Sigmoid colon (tissue), 7 donors: ENCODE measurements around the gene PFKL. TPM values are rescaled to one million over a fixed set of nuclear protein-coding genes. Genes with fewer than 3 reads are reported as not detected.

Experiments used
- DNase-seq: peaks from one replicate; pipeline ENCODE4 v3.0.0-alpha.2; 2019
- H3K27ac ChIP-seq, 4 donors: fragments of 200-600 bp; sonication (generic); one replicate each; pipeline ENCODE4 v1.5.1; 2016 to 2019; ENCODE audit warnings: mild to moderate bottlenecking in 1 of 4
- H3K27me3 ChIP-seq, 3 donors: fragments of 200-600 bp; sonication (generic); one replicate each; pipeline ENCODE4 v1.5.1; 2019; ENCODE audit warnings: mild to moderate bottlenecking in 1 of 3
- H3K36me3 ChIP-seq, 4 donors: fragments of 200-600 bp; sonication (generic); one replicate each; pipeline ENCODE4 v1.5.1; 2016 to 2019
- H3K4me1 ChIP-seq, 4 donors: fragments of 200-600 bp; sonication (generic); one replicate each; pipeline ENCODE4 v1.5.1; 2017 to 2019
- H3K4me3 ChIP-seq, 4 donors: fragments of 200-600 bp; sonication (generic); one replicate each; pipeline ENCODE4 v1.5.1; 2017 to 2019; ENCODE audit warnings: mild to moderate bottlenecking in 2 of 4, moderate library complexity in 1 of 4
- H3K9me3 ChIP-seq, 4 donors: fragments of 200-600 bp in 3 of 4; sonication (generic) in 3 of 4; one replicate each; pipeline versions ENCODE4 v1.5.1 to v1.6.1; 2013 to 2019
- EP300 ChIP-seq, 4 donors: sonication (generic); formaldehyde crosslinking; IDR thresholded peaks; one replicate each; pipeline ENCODE4 v1.6.1; 2017; ENCODE audit warnings: antibody characterized with exemption in 4 of 4
- POLR2A ChIP-seq, 2 donors: fragments of 450-650 bp; IDR thresholded peaks; one replicate each; pipeline ENCODE4 v1.6.1; 2016; ENCODE audit warnings: antibody characterized with exemption in 2 of 2, mild to moderate bottlenecking in 2 of 2, moderate library complexity in 2 of 2
- POLR2AphosphoS5 ChIP-seq, 4 donors: sonication (generic); formaldehyde crosslinking; IDR thresholded peaks; one replicate each; pipeline ENCODE4 v1.6.1; 2017; ENCODE audit warnings: antibody characterized with exemption in 4 of 4
- WGBS, 2 donors: extraction: QIAGEN DNeasy Blood & Tissue Kit; methylation state at CpG; one replicate each; pipeline ENCODE4 v1.1.7; 2013; 5-methylcytosine and 5-hydroxymethylcytosine counted together
- intact Hi-C: fragments of 100-400 bp; cut with DNase I; formaldehyde crosslinking; loops from one replicate; pipeline ENCODE4 v1.15.1; 2023
- polyA plus RNA-seq, 3 donors: library from polyadenylated mRNA; stranded (reverse); fragments of 200-250 nt; gene quantifications; one replicate each; pipeline ENCODE4 v1.2.3, GENCODE V29; 2013
- total RNA-seq, 4 donors: library from RNA; depleted of rRNA; stranded (reverse); fragments of >200 nt; gene quantifications; one replicate each; pipeline ENCODE4 v1.1.0, GENCODE V29; 2016
- TF ChIP-seq, protein P1 (sequence below), 4 experiments: fragments of 450-650 bp in 3 of 4; fragments of 200-600 bp in 1 of 4; IDR thresholded peaks; one replicate each; pipeline ENCODE4 v1.5.1; 2016 to 2019; ENCODE audit warnings: antibody characterized with exemption in 4 of 4, mild to moderate bottlenecking in 3 of 4, moderate library complexity in 2 of 4
- donor health status: healthy with polysubstance abuse.
- donor health status: Bipolar disorder and iron deficiency.
- donor health status: healthy.

PFKL gene
- total and polyA plus RNA-seq, 7 donors, result 38.0 to 159 (median 69.8) TPM

DNA sequence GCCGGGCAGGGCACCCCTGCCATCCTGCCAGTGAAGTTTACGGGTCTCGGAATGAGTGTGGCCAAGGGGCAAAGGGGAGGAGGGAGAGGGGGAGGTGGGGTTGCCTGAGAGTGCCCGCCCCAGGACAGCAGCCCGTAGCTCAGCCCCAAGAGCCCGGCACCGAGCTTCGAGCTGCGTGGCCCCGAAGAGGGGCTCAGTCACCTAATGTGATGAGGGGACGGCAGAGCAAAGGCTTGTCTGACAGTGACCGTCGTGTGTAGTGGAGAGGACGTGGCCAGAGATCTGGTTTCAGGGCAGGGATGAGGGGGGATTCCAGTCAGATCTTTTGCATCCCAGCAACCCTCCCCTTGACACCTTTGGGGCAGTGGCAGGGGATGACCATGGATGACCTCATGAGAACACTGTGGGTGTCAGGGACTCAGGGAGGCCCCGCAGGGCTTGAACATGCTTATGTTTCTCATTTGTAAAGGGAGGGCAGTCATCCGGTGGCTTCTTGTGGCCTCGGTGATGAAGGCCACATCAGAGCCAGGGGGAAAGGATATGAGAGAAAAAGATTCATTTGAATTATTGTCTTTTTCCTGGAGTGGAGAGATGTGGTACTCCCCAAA lies 52.5 kb downstream of the PFKL start:
- intact Hi-C loops, result no loop called here
- peaks cover 17 to 54% (median 34%) of the 10 kb centered on the region in 3 donors for H3K27me3 ChIP-seq
- TF ChIP-seq POLR2AphosphoS5 (IDR thresholded peaks at IDR 0.05), result no peak
- no peak for TF ChIP-seq EP300 (IDR thresholded peaks at IDR 0.05)
- TF ChIP-seq, protein P1, sequence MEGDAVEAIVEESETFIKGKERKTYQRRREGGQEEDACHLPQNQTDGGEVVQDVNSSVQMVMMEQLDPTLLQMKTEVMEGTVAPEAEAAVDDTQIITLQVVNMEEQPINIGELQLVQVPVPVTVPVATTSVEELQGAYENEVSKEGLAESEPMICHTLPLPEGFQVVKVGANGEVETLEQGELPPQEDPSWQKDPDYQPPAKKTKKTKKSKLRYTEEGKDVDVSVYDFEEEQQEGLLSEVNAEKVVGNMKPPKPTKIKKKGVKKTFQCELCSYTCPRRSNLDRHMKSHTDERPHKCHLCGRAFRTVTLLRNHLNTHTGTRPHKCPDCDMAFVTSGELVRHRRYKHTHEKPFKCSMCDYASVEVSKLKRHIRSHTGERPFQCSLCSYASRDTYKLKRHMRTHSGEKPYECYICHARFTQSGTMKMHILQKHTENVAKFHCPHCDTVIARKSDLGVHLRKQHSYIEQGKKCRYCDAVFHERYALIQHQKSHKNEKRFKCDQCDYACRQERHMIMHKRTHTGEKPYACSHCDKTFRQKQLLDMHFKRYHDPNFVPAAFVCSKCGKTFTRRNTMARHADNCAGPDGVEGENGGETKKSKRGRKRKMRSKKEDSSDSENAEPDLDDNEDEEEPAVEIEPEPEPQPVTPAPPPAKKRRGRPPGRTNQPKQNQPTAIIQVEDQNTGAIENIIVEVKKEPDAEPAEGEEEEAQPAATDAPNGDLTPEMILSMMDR (IDR thresholded peaks at IDR 0.05), result no peak
- no peak for TF ChIP-seq POLR2A (IDR thresholded peaks at IDR 0.05)
- no peaks in the 10 kb centered on the region for H3K9me3 ChIP-seq
- H3K4me3 ChIP-seq, result no peak overlapping the region
- peaks cover 0 to 10% (median 6%) of the 10 kb centered on the region in 4 donors for H3K4me1 ChIP-seq
- H3K36me3 ChIP-seq, result no peaks in the 10 kb centered on the region
- no peak for DNase-seq
- WGBS, 2 donors, result 77 to 80% methylated on average over 17 of the region's 17 CpGs
- H3K27ac ChIP-seq, result peak overlapping the region in 2 of 4 donors; percentile 19 to 28

DNA sequence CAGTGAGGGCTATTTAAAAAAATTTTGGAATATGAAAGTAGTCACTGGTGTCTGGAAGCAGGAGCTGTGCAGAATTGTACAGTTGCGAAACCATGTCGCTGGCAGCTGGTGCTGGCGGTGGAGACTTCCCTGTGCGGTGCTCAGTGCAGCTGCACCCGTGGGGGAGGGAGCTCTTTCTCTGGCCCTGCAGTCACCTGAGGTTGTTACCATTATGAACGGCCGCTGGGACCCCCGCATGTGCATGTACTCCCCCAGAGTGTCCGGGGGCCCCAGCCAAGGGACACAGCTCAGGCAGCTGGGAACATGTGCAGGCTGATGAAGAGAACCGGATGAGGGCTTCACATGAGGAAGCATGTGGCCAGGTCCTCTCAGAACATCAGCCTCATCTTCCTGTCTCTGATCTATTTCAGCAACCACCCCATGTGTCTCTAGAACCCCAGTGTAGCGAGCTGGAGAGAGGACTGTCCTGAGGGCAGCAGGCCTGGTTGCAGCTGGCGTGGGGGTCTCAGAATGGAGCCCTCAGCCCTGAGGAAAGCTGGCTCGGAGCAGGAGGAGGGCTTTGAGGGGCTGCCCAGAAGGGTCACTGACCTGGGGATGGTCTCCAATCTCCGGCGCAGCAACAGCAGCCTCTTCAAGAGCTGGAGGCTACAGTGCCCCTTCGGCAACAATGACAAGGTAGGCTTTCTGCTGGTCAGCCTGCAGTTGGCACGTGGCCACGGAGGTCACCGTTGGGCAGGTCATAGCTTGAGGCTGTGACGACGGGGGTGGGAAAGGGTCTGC lies 53.5 kb downstream of the PFKL start, which contains the start of gene TRPM2:
TSS of gene TRPM2 (plus strand) at position 431 of the 780 bp plus-strand sequence. CDS start at position 511, 80 bp downstream.
- Histone ChIP-seq H3K4me3 (peak within 1 kb of the TSS in 2 of 4 donors; percentile 9 to 31), H3K27ac (peak within 1 kb of the TSS in 3 of 4 donors; percentile 48 to 62 (median 55))
- intact Hi-C loops, result no loop called here

DNA sequence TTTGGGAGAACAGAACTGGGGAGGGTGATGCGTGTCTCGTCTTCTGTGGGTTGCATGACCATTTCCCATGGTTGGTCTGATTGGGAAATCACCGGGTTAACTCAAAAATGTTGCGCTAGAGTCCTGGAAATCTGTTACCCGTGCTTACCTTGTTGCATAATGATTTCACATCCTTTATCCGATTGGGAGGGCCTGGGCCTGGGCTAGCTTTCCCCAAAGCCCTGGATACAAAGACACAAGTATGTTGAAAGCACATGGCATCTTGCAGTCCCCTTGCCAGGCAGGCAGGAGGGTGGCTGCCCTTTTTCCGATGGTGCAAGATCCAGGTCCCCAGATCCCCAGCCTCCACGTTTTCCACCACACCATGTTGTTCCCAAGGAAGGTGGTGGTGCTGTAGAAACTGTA lies 54.1 kb downstream of the PFKL start:
- intact Hi-C loops, result no loop called here
- Histone ChIP-seq H3K36me3 (no peaks in the 10 kb centered on the region), H3K4me1 (peaks cover 0 to 10% (median 6%) of the 10 kb centered on the region in 4 donors), H3K9me3 (no peaks in the 10 kb centered on the region), H3K27me3 (peaks cover 17 to 38% (median 25%) of the 10 kb centered on the region in 3 donors), H3K4me3 (peak overlapping the region in 2 of 4 donors; percentile 9 to 31), H3K27ac (peak overlapping the region in 3 of 4 donors; percentile 48 to 62 (median 55))
- DNase-seq, result no peak
- TF ChIP-seq POLR2AphosphoS5 (IDR thresholded peaks at IDR 0.05) (peak in 1 of 4 donors; percentile 10), POLR2A (IDR thresholded peaks at IDR 0.05) (no peak), EP300 (IDR thresholded peaks at IDR 0.05) (no peak)
- 71 to 75% methylated on average over 8 of the region's 8 CpGs for WGBS, 2 donors

More for the DNA sequence above, 53.5 kb downstream of the PFKL start, which contains the start of gene TRPM2:
- no peaks in the 10 kb centered on the region for H3K36me3 ChIP-seq
- H3K4me1 ChIP-seq, result peaks cover 0 to 10% (median 6%) of the 10 kb centered on the region in 4 donors
- DNase-seq, result no peak
- TF ChIP-seq EP300 (IDR thresholded peaks at IDR 0.05) (no peak), POLR2A (IDR thresholded peaks at IDR 0.05) (no peak), POLR2AphosphoS5 (IDR thresholded peaks at IDR 0.05) (no peak)
- TF ChIP-seq, protein P1 (IDR thresholded peaks at IDR 0.05), result no peak
- H3K27me3 ChIP-seq, result peaks cover 17 to 45% (median 31%) of the 10 kb centered on the region in 3 donors
- no peaks in the 10 kb centered on the region for H3K9me3 ChIP-seq
- WGBS, 2 donors, result 53 to 60% methylated on average over 21 of the region's 21 CpGs

DNA sequence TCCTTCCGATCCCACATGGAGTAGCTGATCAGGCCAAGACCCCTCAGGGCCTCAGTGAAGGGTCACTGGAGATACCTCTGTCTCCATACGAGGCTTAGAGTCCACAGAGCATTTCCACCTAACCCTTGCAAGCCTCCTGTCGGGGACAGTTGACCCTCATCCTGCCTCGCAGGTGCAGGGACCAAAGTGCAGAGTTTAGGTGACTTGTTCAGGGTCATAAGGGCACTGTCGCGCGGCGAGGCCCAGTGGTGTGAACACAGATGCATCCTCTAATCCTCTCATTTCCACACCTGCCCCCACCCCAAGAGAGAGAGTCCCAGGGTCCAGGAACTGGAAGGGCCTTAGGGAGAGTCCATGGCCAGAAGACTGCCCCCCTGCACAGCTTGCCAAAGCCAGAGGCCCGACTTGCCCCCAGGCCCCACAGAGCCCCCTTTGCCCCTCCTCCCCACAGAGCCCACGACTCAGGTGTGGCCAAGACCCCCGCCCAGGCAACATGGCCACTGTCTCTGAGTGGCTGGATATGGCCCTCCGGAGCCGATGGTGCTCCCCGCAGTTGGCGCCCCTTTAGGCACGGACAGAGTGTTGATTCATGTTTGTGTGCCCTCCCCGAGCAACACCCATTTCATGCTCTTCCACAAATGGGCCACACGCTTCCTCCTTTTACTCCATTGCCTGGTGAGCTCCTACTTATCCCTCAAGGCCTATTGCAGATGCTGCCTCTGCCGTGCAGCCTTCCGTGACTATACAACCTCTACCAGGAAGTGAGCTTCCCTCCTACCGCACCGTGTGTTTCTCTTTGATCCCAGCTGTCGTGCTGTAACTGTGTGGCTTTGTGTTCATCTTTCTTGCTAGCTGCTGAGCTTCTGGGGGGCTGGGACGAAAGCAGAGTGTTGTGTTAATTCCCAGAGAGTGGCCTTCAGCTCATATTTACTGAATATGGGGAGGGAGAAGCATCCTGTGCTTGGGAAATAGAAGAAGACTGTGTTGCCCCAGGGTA lies 55.2 kb downstream of the PFKL start:
- no peaks in the 10 kb centered on the region for H3K9me3 ChIP-seq
- 66 to 70% methylated on average over 24 of the region's 24 CpGs for WGBS, 2 donors
- H3K36me3 ChIP-seq, result no peaks in the 10 kb centered on the region
- peaks cover 0 to 6% (median 3%) of the 10 kb centered on the region in 4 donors for H3K4me1 ChIP-seq
- H3K4me3 ChIP-seq, result peak overlapping the region in 1 of 4 donors; percentile 31
- TF ChIP-seq EP300 (IDR thresholded peaks at IDR 0.05) (no peak), POLR2AphosphoS5 (IDR thresholded peaks at IDR 0.05) (no peak), POLR2A (IDR thresholded peaks at IDR 0.05) (no peak)
- TF ChIP-seq, protein P1 (IDR thresholded peaks at IDR 0.05), result no peak
- no peak for DNase-seq
- peaks cover 6 to 28% (median 14%) of the 10 kb centered on the region in 3 donors for H3K27me3 ChIP-seq
- H3K27ac ChIP-seq, result no peak overlapping the region
- intact Hi-C loops, result no loop called here
